HG02763 (cell line): Measurements from ENCODE around the gene HTR4.

Source experiments
- ATAC-seq: cut with Tn5 transposase; IDR thresholded peaks from one replicate; pipeline ENCODE4 v1.9.1; 2021; ENCODE audit warnings: mild to moderate bottlenecking, moderate library complexity; ENCODE audit not compliant: unreplicated experiment

The HTR4 gene

DNA sequence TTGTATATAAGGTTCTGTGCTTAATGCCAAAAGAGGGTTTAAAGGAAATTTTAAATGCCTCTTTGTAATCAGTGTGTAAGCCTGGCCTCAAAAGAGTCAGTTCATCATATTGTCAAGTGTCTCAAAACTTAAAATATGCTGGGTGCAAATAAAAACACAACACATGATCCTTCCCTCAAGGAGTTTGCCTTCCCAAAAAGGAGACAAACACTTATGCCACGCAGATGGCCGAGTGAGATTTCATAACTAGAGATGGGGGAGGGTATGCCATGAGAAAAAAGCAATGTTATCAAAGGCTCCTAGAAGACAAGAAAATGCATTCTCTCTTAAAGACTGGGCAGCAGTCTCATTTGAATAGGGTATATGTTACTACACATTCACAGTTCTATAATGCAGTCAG, 215.4 kb downstream of the HTR4 start:
- no peak for ATAC-seq

GRCh38 chr5:148437249-148437648, 217.1 kb downstream of the HTR4 start:
- no peak for ATAC-seq

DNA sequence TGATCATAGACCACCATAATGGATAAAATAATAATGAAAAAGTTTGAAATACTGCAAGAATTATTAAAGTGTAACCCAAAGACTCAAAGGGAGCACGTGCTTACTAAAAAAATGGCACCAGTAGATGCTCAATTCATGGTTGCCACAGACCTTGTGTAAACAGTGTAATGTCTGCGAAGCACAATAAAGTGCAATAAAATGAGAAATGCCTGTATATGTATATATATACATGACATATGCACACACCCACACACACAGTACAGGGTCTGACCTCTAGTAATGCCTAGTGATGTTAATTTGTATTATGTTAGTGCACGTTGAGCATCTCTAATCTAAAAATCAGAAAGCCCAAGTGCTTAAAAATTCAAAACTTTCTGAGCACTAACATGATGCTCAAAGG, 218.3 kb downstream of the HTR4 start:
- ATAC-seq: no peak

GRCh38 chr5:148433826-148434225, 220.5 kb downstream of the HTR4 start:
- no peak for ATAC-seq
